M059J (cell line): Measurements from ENCODE around the gene CRISPLD2. TPM values are rescaled to one million over a fixed set of nuclear protein-coding genes. Genes with fewer than 3 reads are reported as not detected.
A peak's percentile ranks its signal among the peaks of the same experiment; 100 is the strongest.
"Not testable (repeated sequence)": the region's sequence is repeated elsewhere in the genome, so short reads cannot be mapped to it uniquely, and the experiment has no call there.

Experiments
- DNase-seq: peaks from one replicate; pipeline ENCODE4 v3.0.0-alpha.2; 2012; ENCODE audit warnings: low read depth
- total RNA-seq: library from RNA; depleted of rRNA; stranded (reverse); fragments of >200 nt; shearing (Covaris generic); gene quantifications from 2 replicates; pipeline ENCODE4 v1.2.3, GENCODE V29; 2014

CRISPLD2 gene
- total RNA-seq, 1 experiment from 2014 or later: 37.3 TPM

DNA sequence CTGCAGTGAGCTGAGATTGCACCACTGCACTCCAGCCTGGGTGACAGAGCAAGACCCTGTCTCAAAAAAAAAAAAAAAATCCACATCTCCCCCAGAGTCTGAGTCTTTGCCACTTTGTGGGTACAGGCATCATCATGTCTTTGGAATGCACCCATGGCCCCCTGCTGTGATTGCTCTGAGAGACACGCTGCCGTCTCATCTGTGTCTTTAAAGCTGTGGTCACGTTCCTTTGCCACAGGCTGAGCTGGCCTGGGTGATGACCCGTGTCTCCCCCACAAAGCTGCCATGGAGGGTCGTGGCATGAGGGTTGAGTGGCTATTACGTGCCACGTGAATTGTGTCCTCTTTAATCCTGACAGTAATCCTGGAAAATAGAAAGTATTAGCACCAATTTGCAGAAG, 20.2 kb downstream of the CRISPLD2 start:
- DNase-seq: peak; percentile 99

DNA sequence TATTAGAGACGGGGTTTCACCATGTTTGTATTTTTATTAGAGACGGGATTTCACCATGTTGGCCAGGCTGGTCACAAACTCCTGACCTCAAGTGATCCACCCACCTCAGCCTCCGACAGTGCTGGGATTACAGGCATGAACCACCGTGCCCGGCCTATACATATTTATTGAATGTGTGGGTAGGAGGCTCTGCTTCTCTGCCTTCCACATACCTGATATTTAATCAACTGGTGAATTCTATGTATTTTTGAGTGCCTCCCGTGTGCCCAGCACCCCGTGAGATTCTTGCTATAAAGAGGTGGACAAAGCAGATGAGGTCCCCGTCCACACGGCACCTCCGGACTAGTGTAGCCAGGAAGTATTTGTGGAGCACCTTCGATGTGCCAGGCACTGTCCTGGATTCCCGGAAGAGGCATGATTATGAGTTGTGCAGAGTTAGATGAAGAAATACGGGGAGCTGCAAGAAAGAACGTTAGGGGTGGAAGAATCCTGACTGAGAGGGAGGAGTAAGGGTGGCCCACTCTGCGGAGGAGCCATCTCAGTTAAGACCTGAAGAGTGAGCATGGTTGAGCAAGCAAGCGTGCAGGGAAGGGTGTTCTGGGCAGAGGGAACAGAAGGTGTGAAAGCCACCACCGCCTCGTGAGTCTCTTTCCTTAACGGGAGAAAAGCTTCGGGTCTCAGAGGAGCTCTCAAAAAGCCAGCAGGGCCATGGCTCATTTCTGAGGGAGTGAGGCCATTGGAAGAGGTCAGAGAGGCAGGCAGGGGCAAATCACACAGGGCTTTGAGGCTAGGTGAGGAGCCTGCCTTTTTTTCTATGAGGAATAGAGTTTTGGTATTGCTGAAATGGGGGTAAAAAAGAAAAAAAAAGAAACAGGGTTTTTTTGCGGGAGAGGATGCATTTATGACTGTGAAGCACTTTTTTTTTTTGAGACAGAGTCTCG, 21.2 kb downstream of the CRISPLD2 start:
- DNase-seq: no peak

- DNase-seq: no peak
Measured at GRCh38 chr16:84841787-84842300, 22.1 kb downstream of the CRISPLD2 start.

- DNase-seq: no peak
Measured at GRCh38 chr16:84842516-84843148, 22.8 kb downstream of the CRISPLD2 start.

- no peak for DNase-seq
Measured at GRCh38 chr16:84843149-84844048, 23.6 kb downstream of the CRISPLD2 start.

DNA sequence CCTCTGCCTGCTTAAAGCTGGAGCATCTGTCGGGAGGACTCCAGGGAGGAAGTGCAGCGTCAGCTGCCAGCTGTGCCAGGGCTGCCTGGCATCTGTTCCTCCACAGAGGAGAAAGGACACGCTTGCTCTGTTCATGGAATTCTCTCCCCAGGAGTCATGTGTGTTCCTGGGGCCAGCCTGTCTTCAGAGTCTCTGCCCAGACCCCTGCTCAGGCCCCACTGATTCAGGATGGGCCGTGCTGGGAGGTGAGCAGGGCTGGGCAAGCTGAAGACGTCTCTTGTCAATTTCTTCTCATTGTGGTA, 24.2 kb downstream of the CRISPLD2 start:
- DNase-seq: no peak

DNA sequence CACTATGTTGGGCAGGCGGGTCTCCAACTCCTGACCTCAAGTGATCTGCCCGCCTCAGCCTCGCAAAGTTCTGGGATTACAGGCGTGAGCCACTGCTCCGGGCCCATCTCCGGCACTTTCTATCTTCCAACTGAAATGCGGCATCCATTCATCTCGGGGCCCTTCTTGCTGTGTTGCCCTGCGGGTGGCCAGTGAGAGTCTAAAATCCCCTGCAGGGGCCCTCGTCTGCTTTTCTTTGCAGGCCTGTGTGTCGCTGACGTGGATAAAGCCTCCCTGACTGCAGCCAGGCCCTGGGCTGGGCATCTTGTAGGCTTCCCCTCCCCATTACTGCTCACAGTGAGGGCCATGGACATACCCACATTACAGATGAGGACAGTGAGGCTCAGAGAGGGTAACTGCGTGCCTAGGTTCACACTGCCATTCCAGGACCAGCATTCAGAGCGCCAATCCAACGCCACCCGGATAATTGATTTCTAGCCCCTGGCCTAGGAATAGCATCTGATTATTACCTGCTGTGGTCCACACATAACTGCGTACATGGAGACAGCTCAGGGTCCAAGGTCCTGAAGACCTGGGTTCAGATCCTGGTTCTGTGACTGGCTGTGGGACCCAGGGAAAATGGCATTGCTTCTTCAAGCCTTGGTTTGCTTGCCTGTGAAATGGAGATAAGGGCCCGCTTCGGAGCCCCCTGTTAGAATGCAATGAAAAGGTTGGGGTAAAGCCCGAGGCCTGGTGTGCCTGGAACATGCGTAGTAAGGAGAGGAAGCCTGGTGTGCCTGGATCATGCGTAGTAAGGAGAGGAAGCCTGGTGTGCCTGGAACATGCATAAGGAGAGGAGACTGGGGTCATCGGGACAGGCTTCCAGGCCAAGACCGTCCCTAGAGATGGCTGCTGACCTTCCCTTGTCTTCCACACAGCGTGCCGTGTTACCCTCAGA, 25.0 kb downstream of the CRISPLD2 start:
- DNase-seq: no peak

DNA sequence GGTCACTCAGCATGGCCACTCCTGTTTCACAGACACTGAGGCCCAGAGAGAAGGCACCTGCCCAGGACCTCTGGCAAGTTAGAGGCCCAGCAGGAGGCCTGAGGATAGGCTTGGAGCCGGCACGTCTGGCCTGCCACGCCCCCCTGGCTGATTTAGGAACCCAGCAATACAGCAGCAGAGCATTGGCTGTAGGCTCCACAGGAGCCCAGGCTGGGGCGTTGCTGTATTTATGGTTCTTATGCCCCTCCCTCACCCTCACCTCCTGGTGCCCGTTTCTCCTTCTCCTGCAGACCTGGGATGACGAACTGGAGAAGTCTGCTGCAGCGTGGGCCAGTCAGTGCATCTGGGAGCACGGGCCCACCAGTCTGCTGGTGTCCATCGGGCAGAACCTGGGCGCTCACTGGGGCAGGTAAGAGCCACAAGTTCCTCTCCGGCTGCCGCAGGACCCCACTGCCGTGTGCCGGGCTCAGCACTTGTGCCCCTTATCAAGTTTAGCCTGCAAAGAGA, 25.8 kb downstream of the CRISPLD2 start:
- DNase-seq: no peak

- DNase-seq: no peak
Measured at GRCh38 chr16:84847564-84848355, 28.0 kb downstream of the CRISPLD2 start.

GRCh38 chr16:84848986-84849634, 29.3 kb downstream of the CRISPLD2 start:
- no peak for DNase-seq

GRCh38 chr16:84849751-84850150, 30.0 kb downstream of the CRISPLD2 start:
- DNase-seq: no peak

GRCh38 chr16:84850714-84851113, 30.9 kb downstream of the CRISPLD2 start:
- DNase-seq: no peak

GRCh38 chr16:84851192-84852127, 31.7 kb downstream of the CRISPLD2 start:
- peak; percentile 100 for DNase-seq

DNA sequence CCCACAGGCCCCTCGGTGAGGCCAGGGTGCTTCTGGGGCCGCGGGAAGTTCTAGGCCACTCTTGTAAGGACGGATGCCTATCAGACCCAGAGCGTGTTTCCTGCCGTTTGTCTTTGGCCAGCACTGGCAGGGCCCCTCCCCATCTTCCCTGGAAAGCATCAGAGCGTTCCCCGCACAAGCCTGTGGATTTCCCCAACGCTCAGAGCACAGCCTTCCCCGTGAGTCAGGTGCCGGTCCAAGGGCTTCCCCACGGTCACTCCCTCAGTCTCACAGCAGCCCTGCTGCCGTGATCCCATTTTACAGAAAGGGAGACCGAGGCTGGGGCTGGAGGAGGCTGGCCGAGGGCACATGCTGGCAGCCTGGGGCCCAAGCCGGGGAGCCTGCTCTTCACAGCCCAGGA, 33.7 kb downstream of the CRISPLD2 start:
- no peak for DNase-seq

DNA sequence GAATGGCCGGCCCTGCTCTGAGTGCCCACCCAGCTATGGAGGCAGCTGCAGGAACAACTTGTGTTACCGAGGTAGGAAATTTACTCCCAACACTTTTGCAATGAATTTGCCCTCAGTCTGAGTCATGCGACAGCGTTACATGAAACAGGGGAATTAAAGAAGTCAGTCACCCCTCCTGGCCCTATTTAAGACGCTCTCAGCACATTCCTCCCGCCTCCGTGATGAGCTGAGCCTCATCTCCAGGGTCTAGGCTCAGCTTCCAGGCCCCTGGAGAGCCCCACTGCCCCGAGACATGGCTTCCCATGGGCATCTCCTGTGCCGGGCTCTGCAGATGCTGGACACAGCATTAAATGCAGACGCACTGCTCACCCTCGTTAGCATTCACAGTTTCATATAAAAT, 35.0 kb downstream of the CRISPLD2 start:
- no peak for DNase-seq

DNA sequence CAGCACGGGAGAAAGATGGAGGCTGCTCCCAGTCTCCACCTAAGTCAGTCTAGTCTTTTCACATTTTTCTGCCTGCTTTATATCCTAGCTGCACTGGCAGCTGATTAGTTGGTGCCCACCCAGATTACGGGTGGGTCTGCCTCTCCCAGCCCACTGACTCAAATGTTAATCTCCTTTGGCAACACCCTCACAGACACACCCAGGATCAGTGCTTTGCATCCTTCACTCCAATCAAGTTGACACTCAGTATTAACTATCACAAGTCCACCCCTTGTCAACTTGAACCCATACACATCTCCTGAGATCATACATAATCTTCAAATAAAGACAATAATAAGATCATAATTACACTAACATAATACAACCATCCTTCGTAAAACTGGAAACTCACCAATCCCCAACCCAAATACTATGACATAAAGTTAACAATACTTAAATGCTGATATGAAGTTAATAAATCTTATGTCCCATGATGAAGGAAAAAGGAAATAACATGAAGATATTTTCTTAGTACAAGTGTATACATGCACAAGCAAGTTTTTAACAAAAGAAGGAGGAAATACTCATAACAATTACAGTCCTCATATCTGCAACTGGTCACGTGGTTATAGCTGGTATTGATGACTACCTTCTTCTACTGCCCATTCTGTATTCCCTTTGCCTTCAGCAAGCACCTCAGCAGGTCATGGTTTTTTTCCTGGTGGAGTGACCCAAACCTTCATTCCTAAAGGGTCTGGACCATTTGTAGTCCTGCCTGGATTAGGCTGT, 35.8 kb downstream of the CRISPLD2 start:
- DNase-seq: not testable (repeated sequence)

DNA sequence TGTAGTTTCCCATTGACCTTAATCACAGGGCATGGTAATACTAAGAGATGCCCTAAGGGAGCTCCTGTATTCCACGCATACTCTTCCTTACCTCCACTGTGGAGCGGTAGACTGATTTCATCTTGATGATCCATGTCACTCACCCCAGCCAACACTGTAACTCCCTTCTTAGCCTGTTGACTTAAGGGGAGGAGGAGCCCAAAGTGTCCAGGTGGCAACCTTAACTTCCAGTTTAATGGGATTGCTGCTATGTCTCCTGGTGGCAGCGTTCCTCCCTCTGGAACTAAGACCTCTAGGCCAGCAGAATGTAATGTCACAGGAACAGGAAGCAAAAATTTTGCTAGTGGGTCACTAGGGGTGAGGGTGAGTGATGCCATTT, 36.4 kb downstream of the CRISPLD2 start:
- DNase-seq: not testable (repeated sequence)
